Measurements from ENCODE around the gene HTR4.
"Not testable (repeated sequence)": the region's sequence is repeated elsewhere in the genome, so short reads cannot be mapped to it uniquely, and the experiment has no call there.

Gene HTR4, protein sequence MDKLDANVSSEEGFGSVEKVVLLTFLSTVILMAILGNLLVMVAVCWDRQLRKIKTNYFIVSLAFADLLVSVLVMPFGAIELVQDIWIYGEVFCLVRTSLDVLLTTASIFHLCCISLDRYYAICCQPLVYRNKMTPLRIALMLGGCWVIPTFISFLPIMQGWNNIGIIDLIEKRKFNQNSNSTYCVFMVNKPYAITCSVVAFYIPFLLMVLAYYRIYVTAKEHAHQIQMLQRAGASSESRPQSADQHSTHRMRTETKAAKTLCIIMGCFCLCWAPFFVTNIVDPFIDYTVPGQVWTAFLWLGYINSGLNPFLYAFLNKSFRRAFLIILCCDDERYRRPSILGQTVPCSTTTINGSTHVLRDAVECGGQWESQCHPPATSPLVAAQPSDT

DNA sequence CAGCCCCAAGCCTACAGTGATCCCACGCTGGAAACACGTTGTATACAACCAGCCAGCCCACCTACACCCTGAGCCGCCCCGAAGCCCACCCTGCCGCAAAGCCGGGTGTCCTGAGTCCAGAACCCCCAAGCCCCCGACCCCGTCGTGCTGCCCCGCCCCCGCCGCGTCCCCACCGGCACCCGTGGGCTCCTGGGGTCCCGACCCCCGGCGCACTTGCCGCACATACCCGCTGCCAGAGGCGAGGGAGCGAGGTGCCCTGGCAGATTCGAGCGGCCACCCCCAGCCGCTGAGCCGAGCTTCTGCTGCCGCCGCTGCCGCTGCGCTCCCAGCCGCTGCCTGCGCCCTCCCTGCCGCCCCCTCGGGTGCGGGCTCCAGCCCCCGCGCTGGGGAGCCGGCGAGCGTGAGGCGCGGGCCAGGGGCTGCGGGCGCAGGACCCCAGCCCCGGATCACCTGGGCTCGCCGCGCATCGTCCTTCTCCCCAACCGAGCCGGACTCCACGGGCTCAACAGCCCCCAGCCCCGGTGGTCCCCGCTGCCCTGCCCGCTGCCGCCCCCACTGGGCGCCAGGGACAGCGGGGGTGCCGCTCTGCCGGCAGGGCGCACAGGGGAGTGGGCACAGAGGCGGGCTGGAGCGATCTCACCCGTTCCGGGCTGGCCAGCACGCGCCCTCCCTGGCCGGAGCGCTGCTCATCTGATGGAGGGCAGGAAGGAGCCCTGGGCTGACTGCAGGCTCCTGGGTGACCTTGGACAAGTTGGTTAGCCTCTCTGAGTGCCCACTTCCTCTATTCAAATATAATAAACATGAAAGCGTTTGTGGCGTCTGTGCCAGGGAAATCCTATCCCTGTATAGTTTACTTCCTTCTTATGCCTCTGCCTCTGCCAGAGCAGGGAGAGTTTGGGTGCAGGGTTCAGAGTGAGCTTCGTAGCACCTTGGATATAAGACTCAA, at the start of gene HTR4:
HTR4 (minus strand) TSS at position 692 of the 946 bp plus-strand sequence. CDS start 17,513 bp downstream, outside the sequence.
- DNase-seq (ENCODE audit: low spot score) = no peak

DNA sequence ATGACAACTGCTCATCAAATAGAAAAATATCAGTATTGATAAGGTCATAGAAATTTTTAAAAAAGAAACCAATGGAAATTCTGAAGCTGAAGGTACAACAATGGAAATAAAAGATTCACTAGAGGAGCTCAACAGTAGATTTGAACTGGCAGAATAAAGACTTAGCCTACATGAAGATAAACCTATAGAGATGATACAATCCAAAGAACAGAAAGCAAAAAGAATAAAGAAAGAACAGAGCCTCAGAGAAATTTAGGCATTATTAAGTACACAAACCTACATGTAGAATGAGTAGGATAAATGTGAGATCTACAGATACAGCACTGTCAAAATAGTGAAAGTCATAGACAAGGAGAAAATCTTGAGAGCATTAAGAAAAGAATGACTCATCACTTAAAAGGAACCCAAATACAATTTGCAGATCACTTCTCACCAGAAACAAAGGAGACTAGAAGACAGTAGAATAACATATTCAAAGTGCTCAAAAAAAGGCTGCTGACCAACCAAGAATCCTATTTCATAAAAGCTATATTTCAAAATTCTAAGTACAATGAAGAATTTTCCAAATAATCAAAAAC, 47.8 kb upstream of the HTR4 start:
- DNase-seq (ENCODE audit: low spot score) = no peak

DNA sequence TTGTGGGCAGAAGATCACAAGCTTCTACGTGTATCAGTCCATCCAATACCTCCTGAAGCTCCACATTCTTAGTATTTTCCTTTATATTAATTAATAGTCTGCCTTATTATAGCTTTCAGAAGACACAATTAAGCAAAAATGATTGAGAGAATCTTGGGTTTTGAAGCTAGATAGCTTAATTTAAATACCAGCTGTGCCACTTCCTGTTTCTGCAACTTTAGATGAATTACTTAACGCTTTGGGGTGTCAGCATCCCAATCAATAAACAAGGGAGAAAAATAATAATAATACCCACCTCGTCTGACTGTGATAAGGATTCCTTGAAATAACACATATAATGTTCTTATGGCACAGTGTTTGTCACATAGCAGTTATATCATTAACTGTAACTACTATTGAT, 44.7 kb upstream of the HTR4 start:
- no peak for DNase-seq (ENCODE audit: low spot score)

DNA sequence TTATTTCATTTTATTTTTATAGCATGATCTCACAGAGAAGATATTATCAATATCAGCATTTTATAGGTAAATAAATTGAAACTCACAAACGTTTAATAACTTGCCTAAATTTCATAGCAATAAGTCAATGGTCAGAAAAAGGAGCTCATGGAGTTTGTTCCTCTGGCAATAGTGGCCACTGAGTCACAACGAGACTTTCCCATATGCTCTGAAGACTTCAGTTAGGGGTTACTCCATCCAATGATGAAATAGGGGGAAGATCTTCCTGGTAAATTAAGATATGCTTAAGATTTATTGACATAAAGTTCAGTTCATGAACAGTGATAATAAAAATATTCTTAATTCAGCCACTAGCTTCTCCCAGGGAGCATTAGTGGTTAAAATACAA, 43.5 kb upstream of the HTR4 start:
- no peak for DNase-seq (ENCODE audit: low spot score)

DNA sequence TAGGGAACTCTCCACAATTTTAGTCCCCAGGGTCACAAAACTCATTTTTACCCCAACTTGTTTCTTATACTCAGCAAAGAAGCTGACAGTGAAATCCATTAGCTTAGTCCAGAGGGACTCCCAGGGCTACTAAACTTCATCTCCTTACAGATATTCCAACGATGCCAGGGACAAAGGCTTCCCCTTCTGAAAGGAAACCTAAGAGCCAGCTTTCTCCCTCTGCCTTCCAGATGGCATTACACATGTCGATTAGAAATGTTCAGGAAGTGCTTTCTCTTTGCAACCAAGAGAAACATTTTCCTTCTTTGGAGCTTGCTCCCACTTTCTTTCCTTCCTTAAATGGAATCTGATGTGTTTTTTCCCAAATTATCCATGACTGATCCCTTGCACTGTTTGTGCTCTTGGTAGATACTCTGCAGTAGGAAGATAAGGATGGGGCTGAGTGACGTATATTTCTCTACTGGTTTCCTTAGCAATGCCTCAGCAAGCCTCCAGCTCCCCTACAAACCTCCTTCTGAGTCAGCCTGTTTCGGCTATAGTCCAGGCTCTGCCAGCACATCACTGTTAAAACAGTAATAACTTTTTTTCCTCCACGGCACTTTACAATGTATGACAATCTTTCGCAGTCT, 43.0 kb upstream of the HTR4 start:
- DNase-seq (ENCODE audit: low spot score) = no peak

DNA sequence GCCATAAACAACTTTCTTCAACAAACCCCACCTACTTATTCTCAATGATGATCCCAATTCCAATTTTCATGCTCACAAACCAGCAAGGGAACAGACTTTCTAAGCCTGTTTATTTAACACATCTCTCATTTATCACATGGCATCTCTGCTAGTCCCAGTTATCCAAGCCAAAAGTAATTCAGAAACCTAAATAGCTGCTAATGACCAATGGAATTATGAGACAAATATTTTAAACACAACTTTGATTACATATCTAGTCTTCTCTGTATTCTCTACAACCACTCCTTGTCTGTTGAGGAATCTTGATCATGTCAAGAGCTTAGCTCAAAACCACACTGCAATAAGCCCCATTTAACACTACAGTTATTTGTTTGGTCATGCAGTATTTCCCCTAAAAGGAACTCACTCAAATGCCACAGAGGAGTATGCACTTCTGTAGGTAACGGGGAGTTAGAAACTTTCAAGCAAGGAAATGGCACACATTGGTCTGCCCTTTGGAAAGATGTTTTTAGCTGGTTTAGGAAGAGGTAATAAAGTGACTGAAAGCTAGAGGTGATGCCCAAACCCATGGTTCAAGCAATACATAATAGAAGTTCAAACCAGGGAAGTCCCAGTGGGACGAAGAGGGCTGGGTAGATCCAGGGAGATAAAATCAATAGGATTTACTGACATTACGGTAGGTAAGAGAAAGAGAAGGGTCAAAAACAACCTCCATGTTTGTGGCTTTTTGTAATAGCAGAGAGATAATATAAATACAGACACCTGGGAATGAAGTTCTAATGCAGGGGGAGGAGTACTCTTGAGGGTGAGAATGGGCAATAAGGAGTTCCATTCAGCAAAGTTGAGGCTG, 42.1 kb upstream of the HTR4 start:
- no peak for DNase-seq (ENCODE audit: low spot score)

DNA sequence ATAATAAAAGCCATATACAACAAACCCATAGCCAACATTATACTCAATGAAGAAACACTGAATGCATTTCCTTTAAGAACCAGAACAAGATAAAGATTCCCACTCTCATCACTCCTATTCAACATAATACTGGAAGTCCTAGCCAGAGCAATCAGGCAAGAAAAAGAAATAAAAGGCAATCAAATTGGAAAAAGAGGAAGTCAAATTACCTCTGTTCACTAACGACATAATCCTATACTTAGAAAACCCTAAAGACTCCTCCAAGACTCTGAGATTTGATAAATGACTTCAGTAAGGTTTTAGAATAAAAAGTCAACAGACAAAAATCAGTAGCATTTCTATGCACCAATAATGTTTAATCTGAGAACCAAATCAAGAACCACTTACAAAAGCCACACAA, 36.6 kb upstream of the HTR4 start:
- no peak for DNase-seq (ENCODE audit: low spot score)

DNA sequence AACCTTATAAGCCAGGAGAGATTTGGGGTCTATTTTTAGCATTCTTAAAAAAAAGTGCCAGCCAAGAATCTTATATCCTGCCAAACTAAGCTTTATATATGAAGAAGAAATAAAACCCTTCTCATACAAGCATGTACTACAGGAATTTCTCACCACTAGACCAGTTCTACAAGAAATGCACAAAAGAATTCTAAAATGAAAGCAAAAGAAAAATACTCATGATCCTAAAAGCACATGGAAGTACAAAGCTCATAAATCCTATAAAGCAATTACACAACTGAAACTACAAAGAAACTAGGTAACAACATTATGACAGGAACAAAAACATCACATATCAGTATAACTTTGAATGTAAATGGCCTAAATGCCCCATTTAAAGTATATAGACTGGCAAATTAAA, 34.5 kb upstream of the HTR4 start:
- no peak for DNase-seq (ENCODE audit: low spot score)

DNA sequence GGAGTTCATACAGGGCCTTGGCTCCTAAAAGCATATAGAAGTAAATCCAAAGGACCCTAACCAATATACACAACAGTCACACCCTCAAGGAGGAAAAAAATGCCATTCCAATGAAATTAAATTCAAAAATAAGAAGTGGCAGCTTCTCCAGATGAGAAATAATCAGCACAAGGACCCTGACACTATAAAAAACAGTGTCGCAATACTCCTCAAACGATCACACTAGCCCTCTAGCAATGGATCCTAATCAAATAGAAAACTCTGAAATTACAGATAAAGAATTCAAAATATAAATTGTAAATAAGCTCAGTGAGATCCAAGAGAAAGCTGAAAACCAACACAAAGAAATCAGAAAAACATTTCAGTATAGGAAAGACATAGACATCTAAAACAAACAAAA, 33.5 kb upstream of the HTR4 start:
- DNase-seq (ENCODE audit: low spot score) = no peak

DNA sequence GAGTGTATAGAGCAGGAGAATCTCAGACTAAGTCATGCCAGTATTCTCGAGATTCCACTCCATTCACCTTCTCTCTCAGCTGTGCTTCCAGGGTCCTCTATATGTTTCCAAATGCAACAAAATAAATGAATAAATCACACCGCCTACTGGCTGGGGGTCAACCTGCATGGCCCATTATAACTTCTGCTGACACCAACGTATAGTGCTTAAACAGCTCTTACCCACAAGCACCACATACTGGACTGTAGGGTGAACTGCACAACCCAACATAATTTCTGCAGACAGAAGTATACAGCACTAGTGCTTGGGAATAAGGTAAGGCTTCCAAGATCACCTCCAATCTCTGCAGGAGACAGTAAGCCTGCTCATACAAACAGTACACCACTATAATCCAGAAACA, 33.1 kb upstream of the HTR4 start:
- DNase-seq (ENCODE audit: low spot score) = peak; percentile 4

DNA sequence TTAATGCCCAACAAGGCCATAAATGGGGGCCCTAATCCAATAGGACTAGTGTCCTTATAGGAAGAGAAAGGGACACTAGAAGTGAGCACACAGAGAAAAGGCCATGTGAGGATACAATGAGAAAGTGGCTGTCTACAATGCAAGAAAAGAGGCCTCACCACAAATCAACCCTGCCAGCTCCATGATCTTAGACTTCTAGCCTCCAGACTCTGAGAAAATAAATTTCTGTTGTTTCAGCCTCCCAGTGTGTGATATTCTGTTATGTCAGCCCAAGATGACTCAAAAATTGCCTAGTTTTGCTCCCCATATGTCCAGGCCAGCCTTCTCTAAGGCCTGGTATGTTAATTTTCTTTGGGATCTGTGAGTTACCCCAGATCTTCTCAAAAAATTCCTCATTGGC, 32.3 kb upstream of the HTR4 start:
- DNase-seq (ENCODE audit: low spot score) = no peak

DNA sequence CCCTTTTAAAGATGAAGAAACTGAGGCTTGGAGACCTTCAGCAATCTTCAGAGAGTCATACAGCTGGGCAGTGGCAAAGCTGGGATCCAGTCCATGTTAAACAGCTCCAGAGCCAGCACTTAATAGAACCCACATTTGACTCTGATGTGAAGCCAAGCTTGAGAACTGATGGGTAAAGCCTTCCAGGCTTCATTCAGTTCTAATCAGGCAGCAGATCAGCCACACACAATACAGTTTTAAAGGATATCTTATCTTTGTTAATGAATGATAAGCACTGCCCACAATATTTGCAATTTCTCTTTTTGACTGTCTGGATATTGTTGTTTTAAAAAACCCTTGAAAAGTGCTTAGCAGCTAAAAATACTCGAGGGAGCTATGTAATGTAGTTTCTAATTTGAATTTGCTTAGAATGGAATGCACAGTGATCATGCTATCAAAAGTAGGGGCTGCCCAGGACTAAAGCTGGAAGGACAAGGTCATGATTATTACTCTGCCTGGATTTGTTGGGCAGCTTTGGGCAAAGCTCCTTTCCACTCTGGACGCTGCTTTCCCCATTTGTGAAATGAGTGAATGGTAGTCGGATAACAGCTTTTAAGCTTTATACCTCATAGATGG, 31.3 kb upstream of the HTR4 start:
- no peak for DNase-seq (ENCODE audit: low spot score)

DNA sequence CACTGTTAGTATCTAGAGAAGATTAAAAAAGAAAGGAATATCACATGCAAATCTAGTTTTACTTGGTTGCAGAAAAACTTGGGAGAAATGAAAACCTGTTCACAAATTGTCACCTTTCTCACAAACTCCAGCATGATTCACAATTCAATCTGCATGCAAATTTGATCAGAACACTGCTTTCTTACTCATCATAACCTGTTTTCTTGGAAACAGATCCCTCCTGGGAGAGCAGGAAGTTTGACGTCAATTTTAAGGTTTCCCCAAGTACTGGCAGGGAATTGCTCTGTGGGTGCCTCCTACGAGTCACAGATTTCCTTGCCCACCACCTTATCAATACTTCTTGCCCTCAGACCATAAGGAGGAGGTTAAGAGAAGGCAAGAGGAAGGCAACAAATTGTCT, 30.2 kb upstream of the HTR4 start:
- no peak for DNase-seq (ENCODE audit: low spot score)

DNA sequence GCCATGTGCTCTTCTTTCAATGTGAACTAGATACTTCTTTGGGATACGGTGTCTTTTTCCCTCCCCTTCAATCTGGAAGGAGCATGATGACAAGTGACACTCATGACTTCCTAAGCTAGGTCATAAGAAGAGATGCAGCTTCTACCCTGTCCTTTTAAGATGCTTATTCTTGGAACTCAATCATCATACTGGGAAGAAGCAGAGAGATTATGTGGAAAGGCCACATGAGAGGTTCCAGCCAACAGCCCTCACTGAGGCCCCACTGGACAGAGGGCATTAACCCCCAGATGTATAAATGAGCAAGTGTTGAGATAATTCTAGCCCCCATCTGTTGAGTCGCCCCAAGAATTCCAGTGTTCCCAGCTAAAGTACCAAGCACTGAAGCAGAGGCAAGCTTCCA, 29.3 kb upstream of the HTR4 start:
- DNase-seq (ENCODE audit: low spot score) = no peak

DNA sequence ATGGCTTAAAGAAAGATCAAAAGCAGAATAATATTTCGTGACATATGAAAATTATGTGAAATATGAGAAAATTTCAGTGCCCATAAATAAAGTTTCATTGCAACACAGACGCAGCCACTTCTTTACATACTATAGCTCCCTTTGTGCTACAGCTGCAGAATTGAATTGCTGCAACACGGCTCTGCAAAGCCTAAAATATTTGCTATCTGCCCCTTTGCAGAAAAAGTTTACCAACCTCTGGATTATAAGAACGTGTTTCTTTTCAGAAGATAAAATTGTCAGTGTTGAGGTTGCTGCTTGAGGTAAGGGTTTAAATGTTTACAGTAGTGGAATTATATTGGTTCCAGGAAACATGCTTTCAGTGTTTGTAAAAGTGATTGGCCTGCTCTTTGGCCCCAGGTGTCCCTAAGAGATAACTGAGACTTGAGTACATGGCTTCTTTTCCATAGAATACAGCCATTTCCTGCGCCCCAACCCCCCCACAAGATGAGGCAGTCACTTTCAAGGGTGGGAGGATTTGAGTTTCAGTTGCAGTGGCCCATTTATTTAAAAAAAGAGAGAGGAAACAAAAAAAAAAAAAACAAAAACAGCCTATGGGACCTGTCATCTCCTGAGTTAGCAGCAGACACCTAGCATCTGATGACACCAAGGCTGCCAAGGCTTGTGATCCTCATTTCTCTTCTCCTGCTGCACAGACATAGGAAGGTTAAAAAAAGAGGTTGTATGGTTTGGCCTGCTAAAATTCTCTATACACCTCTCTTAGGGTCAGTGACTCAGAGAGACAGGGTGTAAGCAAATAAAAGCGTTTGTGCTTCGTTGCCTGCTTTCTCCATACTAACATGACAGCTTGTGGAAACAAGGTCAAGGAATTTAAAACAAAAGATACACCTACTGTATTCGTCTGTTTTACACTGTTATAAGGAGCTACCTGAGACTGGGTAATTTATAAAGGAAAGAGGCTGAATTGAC, 28.0 kb upstream of the HTR4 start:
- DNase-seq (ENCODE audit: low spot score) = no peak

DNA sequence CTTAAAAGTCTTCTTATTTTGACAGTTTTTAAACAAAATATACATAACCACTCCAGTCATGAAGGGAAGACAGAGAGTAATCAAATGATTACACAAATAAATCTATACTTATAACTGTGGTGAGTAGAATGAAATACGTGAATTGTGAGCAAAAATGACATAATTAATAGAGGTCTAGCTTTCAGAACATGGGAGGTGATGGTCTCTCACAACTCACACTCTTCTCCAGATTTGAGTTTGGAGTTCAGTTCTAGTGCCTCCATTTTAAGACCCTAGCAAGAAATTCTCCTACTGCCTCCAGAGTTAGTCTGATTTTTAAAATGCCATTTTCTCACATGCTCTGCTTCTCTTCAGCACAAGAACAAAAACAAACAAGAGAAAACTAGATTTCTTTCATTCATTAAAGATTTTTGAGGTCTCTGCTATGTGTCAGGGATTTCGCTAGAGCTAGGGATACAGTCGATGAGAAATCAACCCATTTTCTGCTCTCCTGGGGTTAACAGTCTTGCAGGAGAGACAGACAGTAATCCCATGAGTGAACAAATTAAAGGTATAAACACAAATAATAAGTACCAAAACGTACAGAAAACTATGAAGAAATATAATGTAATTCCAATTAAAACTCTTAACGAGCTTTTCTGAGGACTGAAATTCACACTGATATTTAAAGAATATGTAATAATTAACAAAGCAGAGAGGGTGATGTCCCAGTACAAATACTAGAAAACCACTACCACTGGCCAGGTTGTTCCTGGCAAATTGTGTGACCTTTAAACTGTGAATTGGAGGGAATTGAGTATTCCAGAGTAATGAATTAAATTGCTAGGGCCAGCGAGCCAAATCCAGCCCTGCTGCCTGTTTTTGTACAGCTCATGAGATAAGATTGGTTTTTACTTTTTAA, 27.1 kb upstream of the HTR4 start:
- DNase-seq (ENCODE audit: low spot score) = no peak

DNA sequence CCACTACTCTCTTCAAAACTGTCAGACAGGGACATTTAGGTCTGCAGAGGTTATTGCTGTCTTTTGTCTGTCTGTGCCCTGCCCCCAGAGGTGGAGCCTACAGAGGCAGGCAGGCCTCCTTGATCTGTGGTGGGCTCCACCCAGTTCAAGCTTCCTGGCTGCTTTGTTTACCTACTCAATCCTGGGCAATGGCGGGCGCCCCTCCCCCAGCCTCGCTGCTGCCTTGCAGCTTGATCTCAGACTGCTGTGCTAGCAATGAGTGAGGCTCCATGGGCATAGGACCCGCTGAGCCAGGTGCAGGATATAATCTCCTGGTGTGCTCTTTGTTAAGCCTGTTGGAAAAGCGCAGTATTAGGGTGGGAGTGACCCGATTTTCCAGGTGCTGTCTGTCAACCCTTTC, 19.4 kb upstream of the HTR4 start:
- not testable (repeated sequence) for DNase-seq (ENCODE audit: low spot score)

DNA sequence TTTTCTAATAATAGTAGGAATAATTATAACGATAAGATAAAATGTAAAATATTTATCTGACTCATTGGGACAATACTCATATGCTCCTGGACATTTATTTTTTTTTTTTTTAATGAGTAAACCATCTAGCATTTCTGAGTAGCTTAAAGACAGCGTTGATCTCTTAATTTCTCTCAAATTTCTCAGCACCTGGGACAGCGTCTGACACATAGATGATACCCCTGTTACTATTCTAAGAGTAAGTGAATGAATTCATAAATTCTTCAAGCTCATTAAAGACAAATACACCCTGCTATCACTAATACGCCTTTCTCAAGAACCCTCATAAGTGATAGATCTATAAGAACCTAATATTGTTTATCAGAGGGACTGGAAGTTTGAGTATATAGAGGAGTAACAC, 12.0 kb upstream of the HTR4 start:
- DNase-seq (ENCODE audit: low spot score) = no peak

DNA sequence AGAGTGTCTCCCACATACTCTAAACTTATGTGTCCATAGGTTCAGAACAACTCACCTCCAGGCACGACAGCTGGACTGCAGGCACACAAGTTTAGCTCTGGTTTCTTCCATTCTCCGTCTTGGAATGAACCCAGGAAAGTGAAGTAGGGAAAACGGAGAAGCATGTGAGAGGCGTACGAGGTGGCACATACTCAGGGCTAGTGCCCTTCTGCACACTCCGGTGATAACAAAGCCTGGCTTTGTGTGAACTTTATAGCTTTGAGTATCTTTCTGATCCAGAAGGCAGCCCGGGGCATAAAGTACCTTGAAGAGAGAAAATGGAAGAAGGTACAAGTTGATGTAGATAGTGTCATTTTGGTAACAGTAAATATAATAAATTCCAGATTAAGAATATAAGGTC, 11.1 kb upstream of the HTR4 start:
- no peak for DNase-seq (ENCODE audit: low spot score)
